SK-N-SH treated with all-trans-retinoic acid at 6 μM for 48 hours (cell line): ENCODE data around the gene NINJ2.

Source experiments
- ATAC-seq: fragments of 200-7000 bp; cut with Tn5 transposase; 3 replicates; pipeline ENCODE4 v1.9.1; 2020; ENCODE audit warnings: mild to moderate bottlenecking, moderate library complexity
- ARNTL ChIP-seq: fragments of 450-650 bp; formaldehyde crosslinking; IDR thresholded peaks from 2 replicates; pipeline ENCODE4 v1.5.0; 2020; ENCODE audit warnings: low read depth, mild to moderate bottlenecking, moderate library complexity, borderline replicate concordance
- BACH2 ChIP-seq: fragments of 250-450 bp; sonication (Bioruptor Pico); IDR thresholded peaks from 2 replicates; pipeline ENCODE4 v1.9.0; 2021; ENCODE audit warnings: mild to moderate bottlenecking, borderline replicate concordance
- CSDC2 ChIP-seq: fragments of 250-450 bp; sonication (Bioruptor Pico); IDR thresholded peaks from 2 replicates; pipeline ENCODE4 v1.5.0; 2020; ENCODE audit warnings: mild to moderate bottlenecking, moderate library complexity
- ISL1 ChIP-seq: fragments of 250-450 bp; sonication (Bioruptor Pico); IDR thresholded peaks from 2 replicates; pipeline ENCODE4 v2.1.2; 2022; ENCODE audit warnings: mild to moderate bottlenecking, moderate library complexity
- OSR1 ChIP-seq: fragments of 250-450 bp; sonication (Bioruptor Pico); IDR thresholded peaks from 2 replicates; pipeline ENCODE4 v1.8.0; 2022; ENCODE audit warnings: moderate library complexity, mild to moderate bottlenecking, inconsistent platforms
- PPARA ChIP-seq: fragments of 250-450 bp; sonication (Bioruptor Pico); IDR thresholded peaks from 2 replicates; pipeline ENCODE4 v1.5.0; 2020; ENCODE audit warnings: mild to moderate bottlenecking, borderline replicate concordance
- RARB ChIP-seq: fragments of 250-450 bp; sonication (Bioruptor Pico); IDR thresholded peaks from 2 replicates; pipeline ENCODE4 v1.8.0; 2021; ENCODE audit warnings: mild to moderate bottlenecking, moderate library complexity
- SNAI2 ChIP-seq: fragments of 250-450 bp; sonication (Bioruptor Pico); IDR thresholded peaks from 2 replicates; pipeline ENCODE4 v1.5.0; 2020; ENCODE audit warnings: mild to moderate bottlenecking, moderate library complexity
- TCF4 ChIP-seq: fragments of 250-450 bp; sonication (Bioruptor Pico); IDR thresholded peaks from 2 replicates; pipeline ENCODE4 v1.8.0; 2021; ENCODE audit warnings: mild to moderate bottlenecking, moderate library complexity, borderline replicate concordance
- TOX ChIP-seq: fragments of 250-450 bp; sonication (Bioruptor Pico); IDR thresholded peaks from 2 replicates; pipeline ENCODE4 v1.8.0; 2021; ENCODE audit warnings: mild to moderate bottlenecking, moderate library complexity, borderline replicate concordance
- ZC3H10 ChIP-seq: fragments of 250-450 bp; sonication (Bioruptor Pico); IDR thresholded peaks from 2 replicates; pipeline ENCODE4 v1.5.1; 2021; ENCODE audit warnings: mild to moderate bottlenecking, moderate library complexity
- ZFP30 ChIP-seq: fragments of 450-650 bp; formaldehyde crosslinking; IDR thresholded peaks from 2 replicates; pipeline ENCODE4 v1.5.0; 2022; ENCODE audit warnings: mild to moderate bottlenecking, moderate library complexity
- ZNF565 ChIP-seq: fragments of 450-650 bp; formaldehyde crosslinking; conservative IDR thresholded peaks from 2 replicates; pipeline ENCODE4 v1.5.0; 2020; ENCODE audit warnings: low read depth, mild to moderate bottlenecking, moderate library complexity
- ZNF70 ChIP-seq: fragments of 450-650 bp; formaldehyde crosslinking; IDR thresholded peaks from 2 replicates; pipeline ENCODE4 v1.5.0; 2020; ENCODE audit warnings: mild to moderate bottlenecking, moderate library complexity
- ZNF8 ChIP-seq: fragments of 450-650 bp; formaldehyde crosslinking; IDR thresholded peaks from 2 replicates; pipeline ENCODE4 v1.5.0; 2020; ENCODE audit warnings: mild to moderate bottlenecking, moderate library complexity
- TF ChIP-seq, protein P1 (sequence below): fragments of 250-450 bp; sonication (Bioruptor Pico); IDR thresholded peaks from 2 replicates; pipeline ENCODE4 v1.8.0; 2020; ENCODE audit warnings: mild to moderate bottlenecking, moderate library complexity, borderline replicate concordance
- TF ChIP-seq, protein P2 (sequence below): fragments of 250-450 bp; sonication (Bioruptor Pico); IDR thresholded peaks from 2 replicates; pipeline ENCODE4 v1.8.0; 2021; ENCODE audit warnings: low read depth, mild to moderate bottlenecking, moderate library complexity, borderline replicate concordance
- TF ChIP-seq, protein P3 (sequence below): fragments of 250-450 bp; sonication (Bioruptor Pico); IDR thresholded peaks from 2 replicates; pipeline ENCODE4 v1.5.0; 2020; ENCODE audit warnings: mild to moderate bottlenecking, moderate library complexity
- TF ChIP-seq, protein P4 (sequence below): fragments of 250-450 bp; sonication (Bioruptor Pico); IDR thresholded peaks from 2 replicates; pipeline ENCODE4 v1.5.1; 2021; ENCODE audit warnings: mild to moderate bottlenecking, moderate library complexity

Gene NINJ2

DNA sequence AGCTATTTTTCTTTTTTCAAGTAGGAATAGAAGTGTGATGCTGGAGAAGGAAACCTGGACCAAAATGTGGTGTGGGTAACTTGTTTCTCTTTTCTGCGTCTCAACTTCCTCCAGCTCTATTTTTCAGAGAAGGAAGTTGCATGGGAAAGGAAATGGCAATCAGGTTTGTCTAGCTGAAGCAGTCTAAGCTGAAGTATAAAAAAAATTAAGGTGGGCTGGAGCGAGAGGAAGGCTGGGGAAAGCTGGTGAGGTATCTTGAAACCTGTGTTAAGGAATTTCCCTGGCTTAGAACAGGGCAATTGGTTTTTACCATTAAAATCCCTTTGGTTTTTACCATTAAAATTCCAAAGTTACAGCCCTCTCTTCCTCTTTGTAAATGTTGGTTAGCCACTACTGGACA, 34.2 kb upstream of the NINJ2 start:
- no peak for ATAC-seq
- TF ChIP-seq ZFP30 (CRISPR knock-in tag) (no peak), CSDC2 (CRISPR knock-in tag) (no peak)
- TF ChIP-seq, protein P1, sequence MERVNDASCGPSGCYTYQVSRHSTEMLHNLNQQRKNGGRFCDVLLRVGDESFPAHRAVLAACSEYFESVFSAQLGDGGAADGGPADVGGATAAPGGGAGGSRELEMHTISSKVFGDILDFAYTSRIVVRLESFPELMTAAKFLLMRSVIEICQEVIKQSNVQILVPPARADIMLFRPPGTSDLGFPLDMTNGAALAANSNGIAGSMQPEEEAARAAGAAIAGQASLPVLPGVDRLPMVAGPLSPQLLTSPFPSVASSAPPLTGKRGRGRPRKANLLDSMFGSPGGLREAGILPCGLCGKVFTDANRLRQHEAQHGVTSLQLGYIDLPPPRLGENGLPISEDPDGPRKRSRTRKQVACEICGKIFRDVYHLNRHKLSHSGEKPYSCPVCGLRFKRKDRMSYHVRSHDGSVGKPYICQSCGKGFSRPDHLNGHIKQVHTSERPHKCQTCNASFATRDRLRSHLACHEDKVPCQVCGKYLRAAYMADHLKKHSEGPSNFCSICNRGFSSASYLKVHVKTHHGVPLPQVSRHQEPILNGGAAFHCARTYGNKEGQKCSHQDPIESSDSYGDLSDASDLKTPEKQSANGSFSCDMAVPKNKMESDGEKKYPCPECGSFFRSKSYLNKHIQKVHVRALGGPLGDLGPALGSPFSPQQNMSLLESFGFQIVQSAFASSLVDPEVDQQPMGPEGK (CRISPR knock-in tag) = no peak
- TF ChIP-seq, protein P2, sequence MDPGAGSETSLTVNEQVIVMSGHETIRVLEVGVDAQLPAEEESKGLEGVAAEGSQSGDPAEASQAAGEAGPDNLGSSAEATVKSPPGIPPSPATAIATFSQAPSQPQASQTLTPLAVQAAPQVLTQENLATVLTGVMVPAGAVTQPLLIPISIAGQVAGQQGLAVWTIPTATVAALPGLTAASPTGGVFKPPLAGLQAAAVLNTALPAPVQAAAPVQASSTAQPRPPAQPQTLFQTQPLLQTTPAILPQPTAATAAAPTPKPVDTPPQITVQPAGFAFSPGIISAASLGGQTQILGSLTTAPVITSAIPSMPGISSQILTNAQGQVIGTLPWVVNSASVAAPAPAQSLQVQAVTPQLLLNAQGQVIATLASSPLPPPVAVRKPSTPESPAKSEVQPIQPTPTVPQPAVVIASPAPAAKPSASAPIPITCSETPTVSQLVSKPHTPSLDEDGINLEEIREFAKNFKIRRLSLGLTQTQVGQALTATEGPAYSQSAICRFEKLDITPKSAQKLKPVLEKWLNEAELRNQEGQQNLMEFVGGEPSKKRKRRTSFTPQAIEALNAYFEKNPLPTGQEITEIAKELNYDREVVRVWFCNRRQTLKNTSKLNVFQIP (CRISPR knock-in tag) = no peak
- TF ChIP-seq, protein P3, sequence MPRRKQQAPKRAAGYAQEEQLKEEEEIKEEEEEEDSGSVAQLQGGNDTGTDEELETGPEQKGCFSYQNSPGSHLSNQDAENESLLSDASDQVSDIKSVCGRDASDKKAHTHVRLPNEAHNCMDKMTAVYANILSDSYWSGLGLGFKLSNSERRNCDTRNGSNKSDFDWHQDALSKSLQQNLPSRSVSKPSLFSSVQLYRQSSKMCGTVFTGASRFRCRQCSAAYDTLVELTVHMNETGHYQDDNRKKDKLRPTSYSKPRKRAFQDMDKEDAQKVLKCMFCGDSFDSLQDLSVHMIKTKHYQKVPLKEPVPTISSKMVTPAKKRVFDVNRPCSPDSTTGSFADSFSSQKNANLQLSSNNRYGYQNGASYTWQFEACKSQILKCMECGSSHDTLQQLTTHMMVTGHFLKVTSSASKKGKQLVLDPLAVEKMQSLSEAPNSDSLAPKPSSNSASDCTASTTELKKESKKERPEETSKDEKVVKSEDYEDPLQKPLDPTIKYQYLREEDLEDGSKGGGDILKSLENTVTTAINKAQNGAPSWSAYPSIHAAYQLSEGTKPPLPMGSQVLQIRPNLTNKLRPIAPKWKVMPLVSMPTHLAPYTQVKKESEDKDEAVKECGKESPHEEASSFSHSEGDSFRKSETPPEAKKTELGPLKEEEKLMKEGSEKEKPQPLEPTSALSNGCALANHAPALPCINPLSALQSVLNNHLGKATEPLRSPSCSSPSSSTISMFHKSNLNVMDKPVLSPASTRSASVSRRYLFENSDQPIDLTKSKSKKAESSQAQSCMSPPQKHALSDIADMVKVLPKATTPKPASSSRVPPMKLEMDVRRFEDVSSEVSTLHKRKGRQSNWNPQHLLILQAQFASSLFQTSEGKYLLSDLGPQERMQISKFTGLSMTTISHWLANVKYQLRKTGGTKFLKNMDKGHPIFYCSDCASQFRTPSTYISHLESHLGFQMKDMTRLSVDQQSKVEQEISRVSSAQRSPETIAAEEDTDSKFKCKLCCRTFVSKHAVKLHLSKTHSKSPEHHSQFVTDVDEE (CRISPR knock-in tag) = no peak

DNA sequence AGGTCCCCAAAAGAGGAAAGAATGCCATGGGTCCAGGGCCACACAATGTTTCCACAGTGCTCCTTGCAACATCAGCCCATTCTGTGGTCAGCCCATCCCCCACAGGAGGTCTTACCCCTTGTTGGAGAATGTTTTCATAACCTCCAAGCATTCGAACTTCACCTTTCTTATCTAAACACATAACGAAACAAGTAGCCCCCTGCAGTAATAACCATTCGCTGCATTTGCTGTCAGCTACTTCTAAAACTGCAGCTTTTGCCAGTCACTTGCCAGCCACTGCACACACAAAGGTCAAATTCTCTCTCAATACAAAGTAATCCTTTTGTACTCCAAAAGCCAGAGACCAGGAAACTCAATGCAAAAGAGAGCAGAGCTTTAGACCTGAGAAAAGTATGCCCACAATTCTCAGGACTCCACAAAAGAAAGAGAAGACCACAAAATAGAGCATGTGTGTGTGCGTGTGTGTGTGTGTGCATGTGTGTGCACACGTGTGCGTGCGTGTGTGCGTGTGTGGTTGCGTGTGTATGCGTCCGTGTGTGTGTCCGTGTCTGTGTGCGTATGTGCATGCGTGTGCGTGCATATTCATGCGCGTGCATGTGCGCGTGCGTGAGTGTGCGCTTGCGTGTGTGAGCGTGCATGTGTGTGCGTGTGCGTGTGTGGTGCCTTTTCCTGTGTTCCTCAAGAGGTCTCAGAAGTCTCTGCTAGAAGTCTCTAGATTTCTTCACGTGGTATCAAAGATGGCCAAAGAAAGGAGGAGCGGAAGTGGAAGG, 31.7 kb upstream of the NINJ2 start:
- no peak for ATAC-seq
- TF ChIP-seq RARB (CRISPR knock-in tag) (no peak), BACH2 (CRISPR knock-in tag) (no peak), SNAI2 (CRISPR knock-in tag) (no peak), ZC3H10 (CRISPR knock-in tag) (no peak), ZNF70 (no peak), ARNTL (CRISPR knock-in tag) (no peak), ZNF8 (CRISPR knock-in tag) (no peak), PPARA (CRISPR knock-in tag) (no peak), ZFP30 (CRISPR knock-in tag) (no peak), TCF4 (CRISPR knock-in tag) (no peak)
- TF ChIP-seq, protein P3 (CRISPR knock-in tag) = no peak
- TF ChIP-seq, protein P4, sequence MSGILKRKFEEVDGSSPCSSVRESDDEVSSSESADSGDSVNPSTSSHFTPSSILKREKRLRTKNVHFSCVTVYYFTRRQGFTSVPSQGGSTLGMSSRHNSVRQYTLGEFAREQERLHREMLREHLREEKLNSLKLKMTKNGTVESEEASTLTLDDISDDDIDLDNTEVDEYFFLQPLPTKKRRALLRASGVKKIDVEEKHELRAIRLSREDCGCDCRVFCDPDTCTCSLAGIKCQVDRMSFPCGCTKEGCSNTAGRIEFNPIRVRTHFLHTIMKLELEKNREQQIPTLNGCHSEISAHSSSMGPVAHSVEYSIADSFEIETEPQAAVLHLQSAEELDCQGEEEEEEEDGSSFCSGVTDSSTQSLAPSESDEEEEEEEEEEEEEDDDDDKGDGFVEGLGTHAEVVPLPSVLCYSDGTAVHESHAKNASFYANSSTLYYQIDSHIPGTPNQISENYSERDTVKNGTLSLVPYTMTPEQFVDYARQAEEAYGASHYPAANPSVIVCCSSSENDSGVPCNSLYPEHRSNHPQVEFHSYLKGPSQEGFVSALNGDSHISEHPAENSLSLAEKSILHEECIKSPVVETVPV = no peak

DNA sequence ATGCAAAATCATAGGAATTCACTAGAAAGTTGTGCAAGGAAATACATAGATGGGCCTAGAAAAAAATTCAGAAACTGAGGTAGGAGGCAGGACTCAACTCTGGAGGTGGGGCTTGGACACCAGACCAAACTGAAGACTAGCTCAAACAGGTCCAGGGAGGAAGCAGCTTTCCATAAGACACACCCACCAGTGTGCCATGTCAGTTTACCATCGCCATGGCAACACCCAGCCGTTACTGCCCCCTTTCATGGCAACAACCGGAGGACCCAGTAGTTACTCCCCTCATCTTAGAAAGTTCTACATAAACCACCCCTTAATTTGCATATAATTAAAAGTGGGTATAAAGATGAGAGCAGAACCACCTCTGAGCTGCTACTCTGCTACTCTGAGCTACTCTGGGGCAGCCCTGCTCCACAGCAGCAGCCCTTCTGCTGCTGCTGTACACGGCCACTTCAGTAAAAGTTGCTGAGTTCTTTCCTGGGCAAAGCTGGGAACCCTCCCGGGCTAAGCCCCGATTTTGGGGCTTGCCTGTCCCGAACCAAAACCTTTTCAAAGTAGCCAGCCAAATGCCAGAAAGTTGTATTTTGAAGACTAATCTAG, 30.8 kb upstream of the NINJ2 start:
- ATAC-seq = no peak
- TF ChIP-seq OSR1 (CRISPR knock-in tag) (no peak), CSDC2 (CRISPR knock-in tag) (no peak), ZFP30 (CRISPR knock-in tag) (no peak), ISL1 (CRISPR knock-in tag) (no peak), PPARA (CRISPR knock-in tag) (no peak), RARB (CRISPR knock-in tag) (no peak), TOX (CRISPR knock-in tag) (no peak), ARNTL (CRISPR knock-in tag) (no peak), TCF4 (CRISPR knock-in tag) (no peak), ZNF565 (no peak)
- TF ChIP-seq, protein P4 = no peak
- TF ChIP-seq, protein P1 (CRISPR knock-in tag) = no peak
